Measurements from ENCODE around the gene ENDOU. TPM values are rescaled to one million over a fixed set of nuclear protein-coding genes. Genes with fewer than 3 reads are reported as not detected.

The ENDOU gene
- total RNA-seq, 1 experiment from 2014 or later: not detected

DNA sequence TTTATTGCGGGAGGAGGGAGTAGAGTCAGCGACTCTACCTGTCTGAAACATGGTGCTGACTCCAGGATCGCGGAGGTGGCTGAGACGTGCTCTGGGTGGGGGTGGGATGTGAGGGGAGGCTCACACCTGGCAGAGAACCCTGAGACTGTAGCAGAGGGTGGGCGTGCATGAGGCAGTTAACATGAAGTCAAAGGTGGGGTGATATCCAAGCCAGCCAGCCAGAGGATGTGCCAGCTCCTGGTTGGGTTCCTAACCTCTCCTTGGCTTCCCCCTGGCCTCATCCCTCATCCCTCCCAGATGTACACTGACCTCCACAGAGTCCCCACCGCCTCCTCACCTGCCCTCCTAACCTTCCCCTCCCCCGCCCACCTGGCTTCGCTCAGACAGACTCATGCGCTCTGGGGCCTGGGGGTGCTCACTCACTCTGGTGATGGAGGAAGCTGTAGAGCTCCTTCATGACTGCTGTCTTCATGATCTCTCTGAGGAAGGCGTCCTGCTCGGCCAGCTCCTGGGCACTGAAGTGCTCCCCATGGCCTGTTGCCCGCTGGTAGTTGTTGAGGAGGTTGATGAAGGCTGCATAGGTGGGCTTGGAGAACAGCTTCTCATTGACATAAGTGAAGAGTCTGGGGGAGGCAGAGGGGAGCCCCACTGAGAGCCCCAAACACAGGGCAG lies 9.3 kb downstream of the ENDOU start:
- ChIA-PET CTCF (interaction anchor here (1.0 to 1.1 kb wide), 2 partner anchors 66 to 122 kb away, joined by 3 to 5 read pairs; no protein-coding TSS in a partner anchor), POLR2A (ENCODE audit: unreplicated experiment) (no interaction called here)
- intact Hi-C loops (cut with micrococcal nuclease): loop anchor here (1.0 to 2.0 kb wide), 3 partner anchors 51 to 122 kb away; no protein-coding TSS in a partner anchor
- peak overlapping the region; percentile 82 for H3K4me2 ChIP-seq (ENCODE audit: low read length)
- no peaks in the 10 kb centered on the region for H3K9me3 ChIP-seq (ENCODE audit: low read length)
- H3K27ac ChIP-seq (ENCODE audit: low read length): no peak overlapping the region
- peak overlapping the region; percentile 50 for H3K4me3 ChIP-seq (ENCODE audit: low read length)
- TF ChIP-seq, protein P1, sequence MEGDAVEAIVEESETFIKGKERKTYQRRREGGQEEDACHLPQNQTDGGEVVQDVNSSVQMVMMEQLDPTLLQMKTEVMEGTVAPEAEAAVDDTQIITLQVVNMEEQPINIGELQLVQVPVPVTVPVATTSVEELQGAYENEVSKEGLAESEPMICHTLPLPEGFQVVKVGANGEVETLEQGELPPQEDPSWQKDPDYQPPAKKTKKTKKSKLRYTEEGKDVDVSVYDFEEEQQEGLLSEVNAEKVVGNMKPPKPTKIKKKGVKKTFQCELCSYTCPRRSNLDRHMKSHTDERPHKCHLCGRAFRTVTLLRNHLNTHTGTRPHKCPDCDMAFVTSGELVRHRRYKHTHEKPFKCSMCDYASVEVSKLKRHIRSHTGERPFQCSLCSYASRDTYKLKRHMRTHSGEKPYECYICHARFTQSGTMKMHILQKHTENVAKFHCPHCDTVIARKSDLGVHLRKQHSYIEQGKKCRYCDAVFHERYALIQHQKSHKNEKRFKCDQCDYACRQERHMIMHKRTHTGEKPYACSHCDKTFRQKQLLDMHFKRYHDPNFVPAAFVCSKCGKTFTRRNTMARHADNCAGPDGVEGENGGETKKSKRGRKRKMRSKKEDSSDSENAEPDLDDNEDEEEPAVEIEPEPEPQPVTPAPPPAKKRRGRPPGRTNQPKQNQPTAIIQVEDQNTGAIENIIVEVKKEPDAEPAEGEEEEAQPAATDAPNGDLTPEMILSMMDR (conservative IDR thresholded peaks at IDR 0.05; ENCODE audit: low read depth, low read length): no peak
- no peak for TF ChIP-seq EZH2 (IDR thresholded peaks at IDR 0.05; ENCODE audit: low read length, unreplicated experiment)
- TF ChIP-seq EZH2phosphoT487 (IDR thresholded peaks at IDR 0.05; ENCODE audit: borderline replicate concordance, low read length): no peak
- no peak overlapping the region for H3K9ac ChIP-seq (ENCODE audit: low read length)
- H4K20me1 ChIP-seq (ENCODE audit: low read length): no peaks in the 10 kb centered on the region
- no peaks in the 10 kb centered on the region for H3K36me3 ChIP-seq (ENCODE audit: low read depth, low read length)
- H3F3A ChIP-seq (ENCODE audit: low read length, unreplicated experiment): no peaks in the 10 kb centered on the region
- H3K4me1 ChIP-seq (ENCODE audit: insufficient read depth, low read length): peaks cover 13% of the 10 kb centered on the region; the same call in 1 of the 2 replicates
- no peaks in the 10 kb centered on the region for H3K9me2 ChIP-seq (replicated peaks; ENCODE audit: low read length)
- H3K27me3 ChIP-seq (ENCODE audit: low read length): no peaks in the 10 kb centered on the region
- H2AFZ ChIP-seq (ENCODE audit: low read length): peak overlapping the region; percentile 66
- ATAC-seq (no peak; the same call in 1 of the 2 replicates), DNase-seq (no peak)
- BruUV-seq (replicated peaks): no TSS peak
- H3K79me2 ChIP-seq (ENCODE audit: low read length): no peaks in the 10 kb centered on the region

DNA sequence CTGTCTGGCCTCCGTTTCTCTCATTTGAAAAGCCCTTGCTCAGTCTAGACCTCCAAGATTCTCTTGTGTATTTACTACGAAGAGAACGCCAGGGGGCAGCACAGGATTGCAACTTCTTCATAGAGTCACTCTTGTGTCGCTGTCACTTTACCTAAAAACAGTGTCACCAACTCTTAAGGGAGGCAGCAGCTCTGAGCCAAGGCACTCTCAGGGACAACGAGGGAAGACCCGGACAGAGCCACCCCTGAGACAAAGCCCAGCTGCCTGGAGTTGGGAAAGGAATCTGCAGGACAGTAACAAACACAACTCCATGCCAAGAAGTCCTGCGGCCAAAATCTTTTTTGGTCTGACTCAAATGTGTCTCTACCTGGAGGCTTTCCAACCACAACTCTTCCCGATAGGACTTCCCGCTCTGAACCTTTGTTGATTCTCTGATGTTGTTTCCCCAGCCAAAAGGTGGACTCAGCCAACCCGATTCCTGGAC lies 9.9 kb downstream of the ENDOU start:
- TF ChIP-seq EZH2 (IDR thresholded peaks at IDR 0.05; ENCODE audit: low read length, unreplicated experiment) (no peak), EZH2phosphoT487 (IDR thresholded peaks at IDR 0.05; ENCODE audit: borderline replicate concordance, low read length) (no peak)
- TF ChIP-seq, protein P1 (conservative IDR thresholded peaks at IDR 0.05; ENCODE audit: low read depth, low read length): peak; percentile 96
- intact Hi-C loops (cut with micrococcal nuclease): loop anchor here (1.0 to 2.0 kb wide), 3 partner anchors 51 to 123 kb away; no protein-coding TSS in a partner anchor
- ATAC-seq (peak; percentile 74), DNase-seq (peak; percentile 91)
- H3K4me3 ChIP-seq (ENCODE audit: low read length): peak overlapping the region; percentile 50
- H3K27me3 ChIP-seq (ENCODE audit: low read length): no peaks in the 10 kb centered on the region
- peaks cover 13% of the 10 kb centered on the region; the same call in 1 of the 2 replicates for H3K4me1 ChIP-seq (ENCODE audit: insufficient read depth, low read length)
- POLR2A ChIA-PET (ENCODE audit: unreplicated experiment): no interaction called here
- no peak overlapping the region for H3K9ac ChIP-seq (ENCODE audit: low read length)
- peak overlapping the region; percentile 66 for H2AFZ ChIP-seq (ENCODE audit: low read length)
- CTCF ChIA-PET: interaction anchor here (1.0 to 1.1 kb wide), 2 partner anchors 66 to 123 kb away, joined by 3 to 5 read pairs; no protein-coding TSS in a partner anchor
- no peaks in the 10 kb centered on the region for H3K79me2 ChIP-seq (ENCODE audit: low read length)
- no peaks in the 10 kb centered on the region for H3K9me2 ChIP-seq (replicated peaks; ENCODE audit: low read length)
- H4K20me1 ChIP-seq (ENCODE audit: low read length): no peaks in the 10 kb centered on the region
- H3K36me3 ChIP-seq (ENCODE audit: low read depth, low read length): no peaks in the 10 kb centered on the region
- no TSS peak for BruUV-seq (replicated peaks)
- no peaks in the 10 kb centered on the region for H3F3A ChIP-seq (ENCODE audit: low read length, unreplicated experiment)
- no peaks in the 10 kb centered on the region for H3K9me3 ChIP-seq (ENCODE audit: low read length)
- H3K4me2 ChIP-seq (ENCODE audit: low read length): peak overlapping the region; percentile 82
- no peak overlapping the region for H3K27ac ChIP-seq (ENCODE audit: low read length)

All from PC-3 (cell line).